ENCODE results near the gene PDE8B.

PDE8B gene

GRCh38 chr5:77230727-77231470 lies 20.4 kb downstream of the PDE8B start:
- no peak for DNase-seq (ENCODE audit: low read depth, low spot score)

- DNase-seq (ENCODE audit: low read depth, low spot score): no peak
These were observed 21.1 kb downstream of the PDE8B start for GRCh38 chr5:77231471-77232138.

- no peak for DNase-seq (ENCODE audit: low read depth, low spot score)
These were observed 22.3 kb downstream of the PDE8B start for GRCh38 chr5:77232574-77233358.

- DNase-seq (ENCODE audit: low read depth, low spot score): no peak
These were observed 25.6 kb downstream of the PDE8B start for GRCh38 chr5:77235846-77236721.

GRCh38 chr5:77239126-77239741 lies 28.8 kb downstream of the PDE8B start:
- DNase-seq (ENCODE audit: low read depth, low spot score): no peak

- no peak for DNase-seq (ENCODE audit: low read depth, low spot score)
These were observed 31.0 kb downstream of the PDE8B start for GRCh38 chr5:77241444-77241843.

GRCh38 chr5:77249475-77249874 lies 39.0 kb downstream of the PDE8B start:
- no peak for DNase-seq (ENCODE audit: low read depth, low spot score)

- no peak for DNase-seq (ENCODE audit: low read depth, low spot score)
These were observed 39.5 kb downstream of the PDE8B start for GRCh38 chr5:77250021-77250420.

GRCh38 chr5:77251921-77252320 lies 41.4 kb downstream of the PDE8B start:
- no peak for DNase-seq (ENCODE audit: low read depth, low spot score)

- DNase-seq (ENCODE audit: low read depth, low spot score): no peak
These were observed 45.1 kb downstream of the PDE8B start for GRCh38 chr5:77255617-77256016.

GRCh38 chr5:77256406-77256805 lies 45.9 kb downstream of the PDE8B start:
- DNase-seq (ENCODE audit: low read depth, low spot score): no peak

GRCh38 chr5:77258652-77259051 lies 48.2 kb downstream of the PDE8B start:
- no peak for DNase-seq (ENCODE audit: low read depth, low spot score)

GRCh38 chr5:77259476-77259875 lies 49.0 kb downstream of the PDE8B start:
- DNase-seq (ENCODE audit: low read depth, low spot score): no peak

GRCh38 chr5:77262697-77263096 lies 52.2 kb downstream of the PDE8B start:
- no peak for DNase-seq (ENCODE audit: low read depth, low spot score)

GRCh38 chr5:77266291-77266690 lies 55.8 kb downstream of the PDE8B start:
- no peak for DNase-seq (ENCODE audit: low read depth, low spot score)

GRCh38 chr5:77267496-77267895 lies 57.0 kb downstream of the PDE8B start:
- DNase-seq (ENCODE audit: low read depth, low spot score): no peak

- no peak for DNase-seq (ENCODE audit: low read depth, low spot score)
These were observed 61.7 kb downstream of the PDE8B start for GRCh38 chr5:77272206-77272605.

- DNase-seq (ENCODE audit: low read depth, low spot score): no peak
These were observed 67.3 kb downstream of the PDE8B start for GRCh38 chr5:77277759-77278158.

GRCh38 chr5:77280036-77280435 lies 69.6 kb downstream of the PDE8B start:
- DNase-seq (ENCODE audit: low read depth, low spot score): no peak

GRCh38 chr5:77281969-77282336 lies 71.5 kb downstream of the PDE8B start:
- no peak for DNase-seq (ENCODE audit: low read depth, low spot score)

- DNase-seq (ENCODE audit: low read depth, low spot score): peak; percentile 53
These were observed 72.0 kb downstream of the PDE8B start for GRCh38 chr5:77282337-77283027.

Measured in ELF-1 (cell line).